Measurements from ENCODE around the gene C1QTNF4.

C1QTNF4 gene

GRCh38 chr11:47607380-47607779 is 13.2 kb upstream of the C1QTNF4 start:
- no peak for TF ChIP-seq CTCF (IDR thresholded peaks at IDR 0.05; ENCODE audit: insufficient read depth, low read depth, low read length, missing control alignments)
- DNase-seq (ENCODE audit: low read depth), result no peak
- H3K4me3 ChIP-seq (ENCODE audit: low read length), result no peak overlapping the region

- no peak for TF ChIP-seq CTCF (IDR thresholded peaks at IDR 0.05; ENCODE audit: insufficient read depth, low read depth, low read length, missing control alignments)
- H3K4me3 ChIP-seq (ENCODE audit: low read length), result no peak overlapping the region
- DNase-seq (ENCODE audit: low read depth), result no peak
Measured at GRCh38 chr11:47606731-47607130, 12.5 kb upstream of the C1QTNF4 start.

GRCh38 chr11:47605921-47606320 is 11.7 kb upstream of the C1QTNF4 start:
- DNase-seq (ENCODE audit: low read depth), result no peak
- H3K4me3 ChIP-seq (ENCODE audit: low read length), result no peak overlapping the region
- TF ChIP-seq CTCF (IDR thresholded peaks at IDR 0.05; ENCODE audit: insufficient read depth, low read depth, low read length, missing control alignments), result no peak

DNA sequence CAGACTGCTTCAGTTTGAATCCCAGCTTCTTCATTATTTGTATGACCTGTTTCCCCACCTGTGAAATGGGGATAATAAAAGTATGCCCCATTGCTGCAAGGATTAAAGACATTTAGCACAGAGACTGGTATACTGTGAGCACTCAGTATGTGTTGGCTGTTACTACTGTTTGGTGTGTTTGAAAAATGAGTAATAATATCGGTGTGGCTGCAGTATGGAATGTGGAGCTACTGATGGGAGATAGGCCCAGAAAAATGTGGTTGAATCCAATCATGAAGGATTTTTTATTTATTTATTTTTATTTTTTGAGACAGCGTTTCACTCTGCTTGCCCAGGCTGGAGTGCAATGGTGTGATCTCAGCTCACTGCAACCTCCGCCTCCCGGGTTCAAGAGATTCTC is 9.1 kb upstream of the C1QTNF4 start:
- no peak for DNase-seq (ENCODE audit: low read depth)
- no peak for TF ChIP-seq CTCF (IDR thresholded peaks at IDR 0.05; ENCODE audit: insufficient read depth, low read depth, low read length, missing control alignments)
- H3K4me3 ChIP-seq (ENCODE audit: low read length), result no peak overlapping the region

DNA sequence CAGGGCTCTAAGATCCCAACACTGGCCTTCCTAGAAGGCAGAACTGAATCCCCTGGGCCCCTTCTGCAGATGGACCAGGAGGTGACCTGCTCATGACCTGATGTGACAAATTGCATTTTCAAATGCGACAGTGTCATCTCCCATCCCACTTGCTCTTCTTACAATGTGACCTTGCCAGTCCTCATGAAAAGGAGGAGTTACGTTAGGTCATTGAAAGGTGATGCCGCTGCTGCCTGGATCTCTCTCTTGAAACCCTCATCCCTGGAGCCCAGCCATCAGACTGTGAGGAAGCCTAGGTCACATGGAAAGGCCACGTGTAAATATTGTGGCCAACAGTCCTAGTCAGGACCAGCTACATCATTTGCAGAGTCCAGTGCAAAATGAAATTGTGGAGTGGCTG is 5.7 kb upstream of the C1QTNF4 start:
- TF ChIP-seq CTCF (IDR thresholded peaks at IDR 0.05; ENCODE audit: insufficient read depth, low read depth, low read length, missing control alignments), result no peak
- no peak overlapping the region for H3K4me3 ChIP-seq (ENCODE audit: low read length)
- no peak for DNase-seq (ENCODE audit: low read depth)

- DNase-seq (ENCODE audit: low read depth), result no peak
- H3K4me3 ChIP-seq (ENCODE audit: low read length), result no peak overlapping the region
- no peak for TF ChIP-seq CTCF (IDR thresholded peaks at IDR 0.05; ENCODE audit: insufficient read depth, low read depth, low read length, missing control alignments)
Measured at GRCh38 chr11:47595967-47596366, 1.8 kb upstream of the C1QTNF4 start.

- no peak for DNase-seq (ENCODE audit: low read depth)
- no peak for TF ChIP-seq CTCF (IDR thresholded peaks at IDR 0.05; ENCODE audit: insufficient read depth, low read depth, low read length, missing control alignments)
- no peak overlapping the region for H3K4me3 ChIP-seq (ENCODE audit: low read length)
Measured at GRCh38 chr11:47595029-47595428, 818 bp upstream of the C1QTNF4 start.

Data from epithelial cell of esophagus (primary cell).